NT2/D1 (cell line): ENCODE measurements around the gene KDM2A.
A peak's percentile ranks its signal among the peaks of the same experiment; 100 is the strongest.

Experiments used
- DNase-seq: peaks from one replicate; pipeline ENCODE4 v3.0.0-alpha.2; 2011; ENCODE audit warnings: low read depth, low spot score
- H3K27me3 ChIP-seq: 2 replicates; pipeline ENCODE4 v1.6.0; 2011; ENCODE audit warnings: mild to moderate bottlenecking; ENCODE audit not compliant: insufficient read length, insufficient read depth
- H3K36me3 ChIP-seq: 2 replicates; pipeline ENCODE4 v1.6.1; 2011; ENCODE audit warnings: mild to moderate bottlenecking, low read length, mixed read lengths; ENCODE audit not compliant: insufficient read depth, insufficient read length
- H3K4me1 ChIP-seq: 2 replicates; pipeline ENCODE4 v1.5.1; 2011; ENCODE audit not compliant: insufficient read depth, insufficient read length
- H3K4me3 ChIP-seq: 2 replicates; pipeline ENCODE4 v1.5.1; 2011; ENCODE audit warnings: low read depth; ENCODE audit not compliant: insufficient read length
- H3K9ac ChIP-seq: 2 replicates; pipeline ENCODE4 v1.6.0; 2011; ENCODE audit warnings: low read depth; ENCODE audit not compliant: insufficient read length
- H3K9me3 ChIP-seq: 2 replicates; pipeline ENCODE4 v1.5.1; 2011; ENCODE audit warnings: mild to moderate bottlenecking, low read length; ENCODE audit not compliant: insufficient read depth
- SUZ12 ChIP-seq: IDR thresholded peaks from 2 replicates; pipeline ENCODE4 v1.6.1; 2011; ENCODE audit not compliant: insufficient read length, insufficient read depth; ENCODE audit errors: extremely low read depth
- YY1 ChIP-seq: IDR thresholded peaks from 2 replicates; pipeline ENCODE4 v1.6.1; 2011; ENCODE audit not compliant: insufficient read length, insufficient read depth
- ZNF274 ChIP-seq: IDR thresholded peaks from 2 replicates; pipeline ENCODE4 v1.6.1; 2011; ENCODE audit warnings: mild to moderate bottlenecking, low read depth, low read length

Gene KDM2A

GRCh38 chr11:67284811-67285540 is 165.9 kb downstream of the KDM2A start:
- H3K4me1 ChIP-seq: peaks cover 19% of the 10 kb centered on the region
- no peaks in the 10 kb centered on the region for H3K27me3 ChIP-seq

GRCh38 chr11:67285541-67286498 is 166.8 kb downstream of the KDM2A start:
- no peaks in the 10 kb centered on the region for H3K9me3 ChIP-seq
- H3K9ac ChIP-seq: peak overlapping the region; percentile 46
- no peak overlapping the region for H3K4me3 ChIP-seq
- H3K36me3 ChIP-seq: peaks cover 75% of the 10 kb centered on the region
- TF ChIP-seq YY1 (no peak), SUZ12 (no peak), ZNF274 (no peak)
- peaks cover 27% of the 10 kb centered on the region for H3K4me1 ChIP-seq
- no peak for DNase-seq
- no peaks in the 10 kb centered on the region for H3K27me3 ChIP-seq

More at GRCh38 chr11:67284811-67285540, 165.9 kb downstream of the KDM2A start:
- Histone ChIP-seq H3K9ac (no peak overlapping the region), H3K4me3 (no peak overlapping the region), H3K9me3 (no peaks in the 10 kb centered on the region), H3K36me3 (peaks cover 75% of the 10 kb centered on the region)
- no peak for DNase-seq
- TF ChIP-seq SUZ12 (no peak), YY1 (no peak)

- Histone ChIP-seq H3K9me3 (no peaks in the 10 kb centered on the region), H3K27me3 (no peaks in the 10 kb centered on the region), H3K4me1 (peaks cover 29% of the 10 kb centered on the region), H3K36me3 (peaks cover 75% of the 10 kb centered on the region), H3K9ac (peak overlapping the region; percentile 100), H3K4me3 (no peak overlapping the region)
- TF ChIP-seq ZNF274: no peak
- TF ChIP-seq YY1: no peak
- TF ChIP-seq SUZ12: no peak
- no peak for DNase-seq
Observed at GRCh38 chr11:67286621-67287333, 167.7 kb downstream of the KDM2A start.

- Histone ChIP-seq H3K27me3 (no peaks in the 10 kb centered on the region), H3K9ac (peak overlapping the region; percentile 100), H3K9me3 (no peaks in the 10 kb centered on the region), H3K4me1 (peaks cover 29% of the 10 kb centered on the region), H3K4me3 (peak overlapping the region; percentile 89), H3K36me3 (peaks cover 75% of the 10 kb centered on the region)
- TF ChIP-seq YY1 (no peak), SUZ12 (no peak), ZNF274 (no peak)
- DNase-seq: no peak
Observed at GRCh38 chr11:67287355-67288197, 168.5 kb downstream of the KDM2A start.

GRCh38 chr11:67288198-67288451 is 169.1 kb downstream of the KDM2A start:
- H3K27me3 ChIP-seq: no peaks in the 10 kb centered on the region
- peak overlapping the region; percentile 100 for H3K9ac ChIP-seq
- no peaks in the 10 kb centered on the region for H3K9me3 ChIP-seq
- peaks cover 75% of the 10 kb centered on the region for H3K36me3 ChIP-seq
- peak overlapping the region; percentile 89 for H3K4me3 ChIP-seq
- peaks cover 29% of the 10 kb centered on the region for H3K4me1 ChIP-seq
- no peak for DNase-seq
- TF ChIP-seq ZNF274 (no peak), SUZ12 (no peak), YY1 (no peak)

GRCh38 chr11:67288452-67289225 is 169.6 kb downstream of the KDM2A start:
- TF ChIP-seq SUZ12: no peak
- TF ChIP-seq ZNF274: no peak
- TF ChIP-seq YY1: no peak
- H3K9me3 ChIP-seq: no peaks in the 10 kb centered on the region
- peaks cover 75% of the 10 kb centered on the region for H3K36me3 ChIP-seq
- peak overlapping the region; percentile 100 for H3K9ac ChIP-seq
- H3K4me3 ChIP-seq: peak overlapping the region; percentile 89
- DNase-seq: peak; percentile 93
- H3K4me1 ChIP-seq: peaks cover 29% of the 10 kb centered on the region
- H3K27me3 ChIP-seq: no peaks in the 10 kb centered on the region
